ENCODE measurements around the gene TEKT3. TPM values are rescaled to one million over a fixed set of nuclear protein-coding genes. Genes with fewer than 3 reads are reported as not detected.
A peak's percentile ranks its signal among the peaks of the same experiment; 100 is the strongest.

Gene TEKT3
- total RNA-seq, result under 1 TPM in 2 of 4 donors, not detected in 2; 0.41 to 0.48 TPM

DNA sequence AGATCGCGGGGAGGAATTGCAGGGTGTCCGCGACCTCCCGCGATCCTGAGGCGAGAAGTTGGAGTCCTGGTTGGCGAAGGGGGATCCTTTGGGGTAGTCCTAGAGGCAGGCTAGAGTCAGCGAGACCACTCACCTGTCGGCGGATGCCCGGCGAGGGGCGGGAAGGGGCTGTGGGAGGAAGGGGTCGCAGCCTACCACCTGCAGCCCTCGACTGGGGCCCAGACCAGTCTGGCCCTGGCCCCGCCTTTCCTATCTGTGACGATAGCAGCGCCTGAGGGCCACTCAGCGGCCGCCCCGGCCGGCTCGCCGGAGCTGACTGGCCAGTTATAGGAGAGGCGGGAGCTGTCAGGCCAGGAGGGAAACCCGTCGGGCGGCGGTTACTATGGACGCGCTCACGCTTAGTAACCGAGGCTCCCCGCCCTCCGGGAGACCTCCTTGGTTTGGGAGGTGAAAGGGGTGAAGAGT, at the start of gene TEKT3:
Gene TEKT3, minus strand, starts transcription at position 213 of the 465 bp plus-strand sequence. CDS start 10,012 bp downstream, outside the sequence.
- intact Hi-C loops (cut with DNase I; ENCODE audit: low total_unique reads) (no loop called here), in situ Hi-C loops (cut with MboI; ENCODE audit: low pct_ligation_motif_present in 1 of 4, low pct_unique_long_range_greater_than_20kb in 1 of 4, low sequenced_read_pairs in 3 of 4) (loop anchor here in 1 of 4 donors (10.0 kb wide), 1 partner anchor 57 kb away; no protein-coding TSS in a partner anchor)
- peak within 1 kb of the TSS in 3 of 4 donors; percentile 4 to 40 (median 27) for H3K27ac ChIP-seq
- peak; percentile 89 for DNase-seq
- H3K4me3 ChIP-seq, result peak within 1 kb of the TSS; percentile 19 to 54 (median 34)
- H3K9me3 ChIP-seq, result no peaks in the 10 kb centered on the region
- peaks cover 16% of the 10 kb centered on the region for H3K27me3 ChIP-seq
- H3K4me1 ChIP-seq, result peaks cover 0 to 15% (median 6%) of the 10 kb centered on the region in 4 donors
- TF ChIP-seq POLR2AphosphoS5 (IDR thresholded peaks at IDR 0.05) (peak in 1 of 3 donors; percentile 61), CTCF (IDR thresholded peaks at IDR 0.05) (no peak)
- WGBS, 2 donors (ENCODE audit: low coverage in 1 of 2), result 5% methylated on average over 23 of the region's 36 CpGs; no CpG with 5 or more reads in 1 of the 2 donors
- no peaks in the 10 kb centered on the region for H3K36me3 ChIP-seq

GRCh38 chr17:15388356-15389041, 47.1 kb upstream of the TEKT3 start:
- Histone ChIP-seq H3K4me1 (peaks cover 0 to 7% (median 0%) of the 10 kb centered on the region in 4 donors), H3K27me3 (no peaks in the 10 kb centered on the region), H3K4me3 (no peak overlapping the region), H3K36me3 (no peaks in the 10 kb centered on the region), H3K9me3 (no peaks in the 10 kb centered on the region), H3K27ac (no peak overlapping the region)
- WGBS, 2 donors (ENCODE audit: low coverage in 1 of 2), result 81 to 100% methylated on average over 3 to 8 of the region's 8 CpGs
- TF ChIP-seq POLR2A (IDR thresholded peaks at IDR 0.05) (no peak), POLR2AphosphoS5 (IDR thresholded peaks at IDR 0.05) (no peak), EP300 (IDR thresholded peaks at IDR 0.05; ENCODE audit: low read depth) (no peak), CTCF (IDR thresholded peaks at IDR 0.05) (no peak)
- in situ Hi-C loops (cut with MboI; ENCODE audit: low pct_ligation_motif_present in 1 of 4, low pct_unique_long_range_greater_than_20kb in 1 of 4, low sequenced_read_pairs in 3 of 4), result no loop called here
- no peak for DNase-seq
- intact Hi-C loops (cut with DNase I; ENCODE audit: low total_unique reads), result no loop called here

GRCh38 chr17:15386083-15386482, 44.7 kb upstream of the TEKT3 start:
- intact Hi-C loops (cut with DNase I; ENCODE audit: low total_unique reads), result no loop called here
- Histone ChIP-seq H3K27me3 (no peaks in the 10 kb centered on the region), H3K36me3 (no peaks in the 10 kb centered on the region), H3K9me3 (no peaks in the 10 kb centered on the region), H3K4me1 (peaks cover 0 to 7% (median 2%) of the 10 kb centered on the region in 4 donors), H3K27ac (no peak overlapping the region), H3K4me3 (no peak overlapping the region)
- no peak for TF ChIP-seq EP300 (IDR thresholded peaks at IDR 0.05; ENCODE audit: low read depth)
- WGBS, 2 donors (ENCODE audit: low coverage in 1 of 2), result 61 to 74% methylated on average over 2 to 4 of the region's 4 CpGs
- in situ Hi-C loops (cut with MboI; ENCODE audit: low pct_ligation_motif_present in 1 of 4, low pct_unique_long_range_greater_than_20kb in 1 of 4, low sequenced_read_pairs in 3 of 4), result no loop called here
- no peak for DNase-seq

- Histone ChIP-seq H3K27ac (peak overlapping the region in 1 of 4 donors; percentile 17), H3K4me1 (peaks cover 0 to 7% (median 2%) of the 10 kb centered on the region in 4 donors), H3K4me3 (no peak overlapping the region), H3K9me3 (no peaks in the 10 kb centered on the region), H3K27me3 (no peaks in the 10 kb centered on the region), H3K36me3 (no peaks in the 10 kb centered on the region)
- in situ Hi-C loops (cut with MboI; ENCODE audit: low pct_ligation_motif_present in 1 of 4, low pct_unique_long_range_greater_than_20kb in 1 of 4, low sequenced_read_pairs in 3 of 4), result no loop called here
- DNase-seq, result no peak
- intact Hi-C loops (cut with DNase I; ENCODE audit: low total_unique reads), result no loop called here
- WGBS, 2 donors (ENCODE audit: low coverage in 1 of 2), result 30 to 35% methylated on average over 2 of the region's 2 CpGs
- TF ChIP-seq CTCF (IDR thresholded peaks at IDR 0.05), result no peak
- TF ChIP-seq EP300 (IDR thresholded peaks at IDR 0.05; ENCODE audit: low read depth), result no peak
- no peak for TF ChIP-seq POLR2A (IDR thresholded peaks at IDR 0.05)
- no peak for TF ChIP-seq POLR2AphosphoS5 (IDR thresholded peaks at IDR 0.05)
Observed at GRCh38 chr17:15385305-15385704, 43.9 kb upstream of the TEKT3 start.
